CD4-positive, alpha-beta T cell treated with Interleukin-4 for 1 hour (primary cell): Measurements from ENCODE around the gene EPHA10.

Experiments
- DNase-seq, 2 donors: peaks; one replicate each; pipeline ENCODE4 v3.0.0-alpha.2; 2020 to 2022

Gene EPHA10

GRCh38 chr1:37732111-37732780 lies 32.7 kb downstream of the EPHA10 start:
- no peak for DNase-seq

- no peak for DNase-seq
Measured at GRCh38 chr1:37731312-37732019, 33.5 kb downstream of the EPHA10 start.

- DNase-seq, result no peak
Measured at GRCh38 chr1:37730376-37730775, 34.5 kb downstream of the EPHA10 start.

GRCh38 chr1:37728416-37728815 lies 36.5 kb downstream of the EPHA10 start:
- DNase-seq, result no peak

GRCh38 chr1:37726751-37727585 lies 38.0 kb downstream of the EPHA10 start:
- no peak for DNase-seq

- DNase-seq, result no peak
Measured at GRCh38 chr1:37725851-37726613, 38.9 kb downstream of the EPHA10 start.

GRCh38 chr1:37724575-37724974 lies 40.3 kb downstream of the EPHA10 start:
- DNase-seq, result no peak

GRCh38 chr1:37723390-37724078 lies 41.4 kb downstream of the EPHA10 start:
- no peak for DNase-seq

- DNase-seq, result no peak
Measured at GRCh38 chr1:37723072-37723389, 41.9 kb downstream of the EPHA10 start.

- DNase-seq, result no peak
Measured at GRCh38 chr1:37722181-37723071, 42.5 kb downstream of the EPHA10 start.

- no peak for DNase-seq
Measured at GRCh38 chr1:37721565-37721964, 43.4 kb downstream of the EPHA10 start.

GRCh38 chr1:37720231-37721130 lies 44.4 kb downstream of the EPHA10 start:
- no peak for DNase-seq

GRCh38 chr1:37719572-37720195 lies 45.2 kb downstream of the EPHA10 start:
- DNase-seq, result no peak

- DNase-seq, result no peak
Measured at GRCh38 chr1:37718901-37719571, 45.9 kb downstream of the EPHA10 start.

- DNase-seq, result no peak
Measured at GRCh38 chr1:37718181-37718900, 46.6 kb downstream of the EPHA10 start.

- DNase-seq, result no peak
Measured at GRCh38 chr1:37717631-37718030, 47.3 kb downstream of the EPHA10 start.

GRCh38 chr1:37716321-37716720 lies 48.6 kb downstream of the EPHA10 start:
- DNase-seq, result no peak

- DNase-seq, result no peak
Measured at GRCh38 chr1:37714689-37715088, 50.2 kb downstream of the EPHA10 start.

- no peak for DNase-seq
Measured at GRCh38 chr1:37714226-37714625, 50.7 kb downstream of the EPHA10 start.
